HCT116 (cell line): ENCODE measurements around the gene SC5D. TPM values are rescaled to one million over a fixed set of nuclear protein-coding genes. Genes with fewer than 3 reads are reported as not detected.

Experiments used
- ATAC-seq: fragments of 200-7000 bp; cut with Tn5 transposase; 2 replicates; pipeline ENCODE4 v1.9.1; 2020; ENCODE audit warnings: mild to moderate bottlenecking, moderate library complexity
- BruUV-seq: library from RNA; stranded (reverse); fragments of 400-500 nt; replicated peaks from 2 replicates; lab custom pipeline; 2021; lab: Mats Ljungman, UMichigan
- CTCF ChIA-PET: fragments of 300-600 bp; sonication (Branson Sonifier 250); formaldehyde crosslinking; loops from one replicate; lab custom pipeline; 2021; ENCODE audit warnings: antibody characterized with exemption; lab: Charles Lee
- POLR2A ChIA-PET: fragments of 300-600, 350-600 bp; sonication (Branson Sonifier 250); formaldehyde crosslinking; loops from one replicate; lab custom pipeline; 2021; ENCODE audit warnings: antibody characterized with exemption; lab: Charles Lee
- RAD21 ChIA-PET, 2 experiments: fragments of 300-600 bp; sonication (Branson Sonifier 250); formaldehyde crosslinking; loops; one replicate each; lab custom pipeline; 2023; ENCODE audit warnings: low total read pairs in 2 of 2; ENCODE audit not compliant: uncharacterized antibody in 2 of 2, unreplicated experiment in 2 of 2, low non-redundant PET in 1 of 2; lab: Charles Lee
- DNase-seq: peaks from one replicate; pipeline ENCODE4 v3.0.0-alpha.2; 2010; ENCODE audit warnings: low read depth, low spot score
- H2AFZ ChIP-seq: fragments of 200-600 bp; shearing (Covaris generic), sonication (generic); 2 replicates; pipeline ENCODE4 v1.6.1; 2017; ENCODE audit warnings: low read depth, mixed run types, mixed read lengths, antibody characterized with exemption, low read length; ENCODE audit not compliant: poor library complexity, severe bottlenecking
- H3K27ac ChIP-seq: 2 replicates; pipeline ENCODE4 v1.5.1; 2012; ENCODE audit warnings: low read depth, low read length
- H3K27me3 ChIP-seq: fragments of 200-600 bp; sonication (generic); 2 replicates; pipeline ENCODE4 v1.6.1; 2016; ENCODE audit warnings: mixed run types, low read length, mixed read lengths; ENCODE audit not compliant: insufficient read depth
- H3K36me3 ChIP-seq, 2 experiments: fragments of 200-500 bp in 1 of 2; fragments of 200-600 bp in 1 of 2; sonication (Bioruptor generic) in 1 of 2; sonication (generic) in 1 of 2; 2 replicates each; pipeline versions ENCODE4 v1.5.1 to v1.6.1; 2014 to 2016; ENCODE audit warnings: low read length in 2 of 2, inconsistent platforms in 1 of 2, mixed read lengths in 1 of 2, mixed run types in 1 of 2; ENCODE audit not compliant: insufficient read depth in 2 of 2, control insufficient read depth in 1 of 2
- H3K4me1 ChIP-seq, 2 experiments: fragments of 200-600 bp in 1 of 2; sonication (generic) in 1 of 2; 2 replicates each; pipeline versions ENCODE4 v1.5.1 to v1.6.1; 2012 to 2017; ENCODE audit warnings: low read length in 2 of 2, inconsistent platforms in 1 of 2, mild to moderate bottlenecking in 1 of 2, mixed read lengths in 1 of 2, mixed run types in 1 of 2, moderate library complexity in 1 of 2; ENCODE audit not compliant: insufficient read depth in 2 of 2, control insufficient read depth in 1 of 2
- H3K4me2 ChIP-seq: fragments of 200-600 bp; sonication (generic); 2 replicates; pipeline ENCODE4 v1.6.1; 2017; ENCODE audit warnings: mixed run types, low read length, mixed read lengths
- H3K4me3 ChIP-seq, 2 experiments: fragments of 200-600 bp in 1 of 2; sonication (generic) in 1 of 2; replicated peaks in 1 of 2; 2 replicates each; pipeline ENCODE4 v1.5.1; 2011 to 2016; ENCODE audit warnings: low read length in 2 of 2, control low read depth in 1 of 2, low read depth in 1 of 2, mild to moderate bottlenecking in 1 of 2, mixed read lengths in 1 of 2, mixed run types in 1 of 2
- H3K79me2 ChIP-seq: fragments of 200-600 bp; sonication (generic); 2 replicates; pipeline ENCODE4 v1.6.1; 2017; ENCODE audit warnings: mild to moderate bottlenecking, mixed run types, low read length, moderate library complexity, mixed read lengths; ENCODE audit not compliant: insufficient read depth
- H3K9ac ChIP-seq: fragments of 200-600 bp; sonication (generic); 2 replicates; pipeline ENCODE4 v1.6.1; 2016; ENCODE audit warnings: low read length, mixed read lengths
- H3K9me2 ChIP-seq: fragments of 200-600 bp; sonication (generic), shearing (Covaris generic); 2 replicates; pipeline ENCODE4 v1.6.1; 2017; ENCODE audit warnings: mixed run types, mild to moderate bottlenecking, moderate library complexity; ENCODE audit not compliant: insufficient read depth
- H3K9me3 ChIP-seq, 2 experiments: fragments of 200-500 bp in 1 of 2; fragments of 200-600 bp in 1 of 2; sonication (Bioruptor generic) in 1 of 2; sonication (generic) in 1 of 2; 2 replicates each; pipeline ENCODE4 v1.6.1; 2014 to 2017; ENCODE audit warnings: low read length in 2 of 2, mixed read lengths in 2 of 2, inconsistent platforms in 1 of 2, low read depth in 1 of 2, mild to moderate bottlenecking in 1 of 2, mixed run types in 1 of 2, moderate library complexity in 1 of 2; ENCODE audit not compliant: control insufficient read depth in 1 of 2, insufficient read depth in 1 of 2
- H4K20me1 ChIP-seq: fragments of 200-600 bp; sonication (generic), shearing (Covaris generic); 2 replicates; pipeline ENCODE4 v1.6.1; 2017; ENCODE audit warnings: mixed run types, mild to moderate bottlenecking, moderate library complexity; ENCODE audit not compliant: insufficient read depth
- ATF3 ChIP-seq: IDR thresholded peaks from 2 replicates; pipeline ENCODE4 v1.6.1; 2012
- CTCF ChIP-seq, 3 experiments: fragments of 200-600 bp in 1 of 3; sonication (generic) in 1 of 3; IDR thresholded peaks in 2 of 3; conservative IDR thresholded peaks in 1 of 3; 2 replicates each; pipeline ENCODE4 v1.5.1; 2012 to 2017; ENCODE audit warnings: low read depth in 2 of 3, low read length in 2 of 3, antibody characterized with exemption in 1 of 3, borderline replicate concordance in 1 of 3, control low read depth in 1 of 3, mild to moderate bottlenecking in 1 of 3, mixed read lengths in 1 of 3, mixed run types in 1 of 3, moderate library complexity in 1 of 3; ENCODE audit not compliant: insufficient read depth in 1 of 3
- POLR2A ChIP-seq: IDR thresholded peaks from 2 replicates; pipeline ENCODE4 v1.7.0; 2011; ENCODE audit warnings: borderline replicate concordance; ENCODE audit not compliant: insufficient read depth, insufficient read length; ENCODE audit errors: extremely low read depth
- POLR2AphosphoS5 ChIP-seq: IDR thresholded peaks from 2 replicates; pipeline ENCODE4 v1.6.1; 2011; ENCODE audit warnings: mild to moderate bottlenecking, low read depth, low read length, moderate library complexity
- REST ChIP-seq: IDR thresholded peaks from 2 replicates; pipeline ENCODE4 v1.6.1; 2012; ENCODE audit warnings: low read depth
- ZBTB33 ChIP-seq: IDR thresholded peaks from 2 replicates; pipeline ENCODE4 v1.6.1; 2011; ENCODE audit warnings: mild to moderate bottlenecking, low read length, moderate library complexity; ENCODE audit not compliant: insufficient replicate concordance; ENCODE audit errors: extremely low read depth
- ZFX ChIP-seq: fragments of 450-650 bp; IDR thresholded peaks from 2 replicates; pipeline ENCODE4 v1.6.1; 2017
- intact Hi-C: fragments of 100-400 bp; cut with micrococcal nuclease; formaldehyde crosslinking; loops from 2 replicates; pipeline ENCODE4 v1.10.0; 2022
- total RNA-seq: library from RNA; stranded (reverse); gene quantifications from one replicate; pipeline ENCODE4 v1.2.1, GENCODE V29; 2021; ENCODE audit not compliant: unreplicated experiment

Gene SC5D
- total RNA-seq, 1 experiment from 2014 or later: 24.1 TPM

GRCh38 chr11:121348220-121348875 lies 55.8 kb downstream of the SC5D start:
- Histone ChIP-seq H3K4me3 (no peak overlapping the region), H3K4me2 (no peak overlapping the region), H2AFZ (no peak overlapping the region), H4K20me1 (no peaks in the 10 kb centered on the region), H3K27ac (no peak overlapping the region), H3K9ac (no peak overlapping the region), H3K27me3 (peaks cover 20% of the 10 kb centered on the region), H3K36me3 (no peaks in the 10 kb centered on the region), H3K4me1 (no peaks in the 10 kb centered on the region), H3K79me2 (no peaks in the 10 kb centered on the region), H3K9me2 (no peaks in the 10 kb centered on the region), H3K9me3 (no peaks in the 10 kb centered on the region)
- intact Hi-C loops: no loop called here
- no TSS peak for BruUV-seq
- no peak for ATAC-seq
- POLR2A ChIA-PET: no interaction called here
- TF ChIP-seq ATF3 (no peak), ZBTB33 (no peak), REST (no peak), POLR2AphosphoS5 (no peak), CTCF (IDR thresholded peaks at IDR 0.05 in 2 of 3, conservative IDR thresholded peaks at IDR 0.05 in 1 of 3; ENCODE audit: borderline replicate concordance in 1 of 3, insufficient read depth in 1 of 3, low read depth in 2 of 3, low read length in 2 of 3) (no peak), POLR2A (no peak), ZFX (no peak)
- RAD21 ChIA-PET: no interaction called here
- no peak for DNase-seq
- CTCF ChIA-PET: no interaction called here
